Measurements from ENCODE around the gene SENP5. TPM values are rescaled to one million over a fixed set of nuclear protein-coding genes. Genes with fewer than 3 reads are reported as not detected.

Gene SENP5
- total RNA-seq, 6 experiments from 2014 or later: 13.0 to 21.9 (median 15.3) TPM

DNA sequence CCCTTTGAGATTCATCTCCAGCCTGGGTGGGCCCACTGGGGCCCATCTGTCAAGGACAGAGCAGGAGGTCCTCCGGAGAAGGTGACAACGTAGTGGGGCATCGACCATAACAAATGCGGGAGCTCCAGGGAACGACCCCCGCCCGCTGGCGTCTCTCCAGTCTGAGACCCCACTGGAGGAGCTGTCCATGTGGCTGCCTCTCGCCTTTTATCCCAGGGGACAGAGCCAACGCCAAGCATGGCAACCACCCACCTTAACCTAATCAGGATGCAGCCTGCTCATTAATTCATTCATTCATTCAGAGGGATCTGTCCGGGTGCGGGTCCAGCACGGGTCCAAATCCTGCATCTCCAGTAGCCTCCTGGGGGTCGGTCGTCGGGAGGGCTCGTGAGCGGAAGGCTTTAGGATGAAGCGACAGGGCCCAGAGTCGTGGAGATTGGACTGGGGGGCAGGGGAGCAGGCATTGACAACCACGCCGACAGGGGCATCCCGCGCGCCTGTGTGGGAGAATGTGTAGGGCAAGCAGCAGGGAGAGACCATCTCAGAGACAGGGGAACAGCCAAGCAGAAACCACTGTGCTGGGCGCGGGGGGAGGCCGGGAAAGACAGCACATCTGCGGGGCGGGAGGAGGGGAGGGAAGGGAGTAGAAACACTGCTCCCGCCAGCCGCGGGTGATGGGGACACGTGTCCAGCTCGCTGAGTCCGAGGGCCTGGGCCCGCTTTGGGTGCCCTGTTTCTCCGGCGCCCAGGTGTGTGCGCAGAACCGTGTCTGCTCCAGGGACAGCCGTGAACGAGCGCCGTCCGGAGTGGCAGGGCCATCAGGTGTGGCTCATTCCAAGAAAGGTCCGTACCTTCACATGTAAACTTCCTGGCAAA lies 99.0 kb downstream of the SENP5 start:
- no peaks in the 10 kb centered on the region for H3K9me3 ChIP-seq
- intact Hi-C loops (cut with DNase I): loop anchor here in 1 of 2 donors (10.0 kb wide), 1 partner anchor 122 kb away; no protein-coding TSS in a partner anchor
- no peak for TF ChIP-seq POLR2A (IDR thresholded peaks at IDR 0.05)
- TF ChIP-seq, protein P1, sequence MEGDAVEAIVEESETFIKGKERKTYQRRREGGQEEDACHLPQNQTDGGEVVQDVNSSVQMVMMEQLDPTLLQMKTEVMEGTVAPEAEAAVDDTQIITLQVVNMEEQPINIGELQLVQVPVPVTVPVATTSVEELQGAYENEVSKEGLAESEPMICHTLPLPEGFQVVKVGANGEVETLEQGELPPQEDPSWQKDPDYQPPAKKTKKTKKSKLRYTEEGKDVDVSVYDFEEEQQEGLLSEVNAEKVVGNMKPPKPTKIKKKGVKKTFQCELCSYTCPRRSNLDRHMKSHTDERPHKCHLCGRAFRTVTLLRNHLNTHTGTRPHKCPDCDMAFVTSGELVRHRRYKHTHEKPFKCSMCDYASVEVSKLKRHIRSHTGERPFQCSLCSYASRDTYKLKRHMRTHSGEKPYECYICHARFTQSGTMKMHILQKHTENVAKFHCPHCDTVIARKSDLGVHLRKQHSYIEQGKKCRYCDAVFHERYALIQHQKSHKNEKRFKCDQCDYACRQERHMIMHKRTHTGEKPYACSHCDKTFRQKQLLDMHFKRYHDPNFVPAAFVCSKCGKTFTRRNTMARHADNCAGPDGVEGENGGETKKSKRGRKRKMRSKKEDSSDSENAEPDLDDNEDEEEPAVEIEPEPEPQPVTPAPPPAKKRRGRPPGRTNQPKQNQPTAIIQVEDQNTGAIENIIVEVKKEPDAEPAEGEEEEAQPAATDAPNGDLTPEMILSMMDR (IDR thresholded peaks at IDR 0.05): no peak
- ATAC-seq (no peak), DNase-seq (no peak)
- no peaks in the 10 kb centered on the region for H3K27me3 ChIP-seq
- peaks cover 0 to 6% (median 0%) of the 10 kb centered on the region in 4 donors for H3K4me1 ChIP-seq
- H3K27ac ChIP-seq: no peak overlapping the region
- 90% methylated on average over 23 of the region's 47 CpGs for WGBS (ENCODE audit: insufficient coverage, low coverage, low lambda C conversion rate, missing lambda C conversion rate)
- no peak overlapping the region for H3K4me3 ChIP-seq
- H3K36me3 ChIP-seq: no peaks in the 10 kb centered on the region

DNA sequence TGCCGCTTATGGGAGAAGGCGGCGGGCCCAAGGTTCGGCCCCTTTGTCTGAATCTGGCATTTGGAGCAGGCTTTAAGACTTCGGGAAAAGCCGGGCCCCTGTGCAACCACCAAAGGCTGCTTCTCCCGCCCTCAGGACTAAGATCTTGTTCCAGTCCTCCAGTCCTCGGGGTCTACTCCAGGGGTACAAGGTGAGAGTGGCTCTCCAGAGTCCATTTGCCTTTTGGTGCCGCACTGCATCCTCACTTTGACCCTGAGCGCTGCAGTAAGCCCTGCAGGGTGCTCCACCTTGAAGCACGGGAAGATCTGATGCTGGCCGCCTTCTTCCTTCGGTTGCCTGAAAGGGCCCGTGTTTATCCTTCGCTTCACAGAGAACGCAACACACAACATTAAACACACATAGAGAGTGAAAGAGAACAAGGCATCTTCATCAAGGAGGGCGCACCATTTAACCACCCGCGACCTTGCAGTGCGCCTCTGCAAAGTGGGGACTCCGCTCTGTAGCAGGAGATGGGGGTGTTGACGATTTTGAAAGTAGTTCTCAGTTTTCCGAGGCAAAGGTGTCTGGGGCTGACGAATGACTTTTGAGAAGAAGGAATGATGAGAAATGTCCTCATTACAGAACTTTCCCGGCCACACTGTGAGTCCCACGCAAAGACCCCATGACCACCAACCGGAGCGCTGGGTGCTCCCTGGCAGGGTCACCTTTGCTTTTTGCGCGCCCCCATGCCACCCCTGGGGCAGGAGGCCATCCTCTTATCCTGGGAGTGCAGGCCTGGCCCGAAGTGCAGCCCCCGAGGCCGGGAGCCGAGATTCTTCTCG lies 99.9 kb downstream of the SENP5 start:
- intact Hi-C loops (cut with DNase I): loop anchor here in 1 of 2 donors (10.0 kb wide), 1 partner anchor 123 kb away; no protein-coding TSS in a partner anchor
- no peak for ATAC-seq
- TF ChIP-seq, protein P1 (IDR thresholded peaks at IDR 0.05): no peak
- no peak for TF ChIP-seq POLR2A (IDR thresholded peaks at IDR 0.05)
- 85% methylated on average over 12 of the region's 35 CpGs for WGBS (ENCODE audit: insufficient coverage, low coverage, low lambda C conversion rate, missing lambda C conversion rate)
- Histone ChIP-seq H3K27ac (no peak overlapping the region), H3K4me3 (peak overlapping the region; percentile 70 to 90 (median 79)), H3K4me1 (peaks cover 0 to 6% (median 0%) of the 10 kb centered on the region in 4 donors), H3K27me3 (no peaks in the 10 kb centered on the region), H3K36me3 (no peaks in the 10 kb centered on the region), H3K9me3 (no peaks in the 10 kb centered on the region)
- no peak for DNase-seq

DNA sequence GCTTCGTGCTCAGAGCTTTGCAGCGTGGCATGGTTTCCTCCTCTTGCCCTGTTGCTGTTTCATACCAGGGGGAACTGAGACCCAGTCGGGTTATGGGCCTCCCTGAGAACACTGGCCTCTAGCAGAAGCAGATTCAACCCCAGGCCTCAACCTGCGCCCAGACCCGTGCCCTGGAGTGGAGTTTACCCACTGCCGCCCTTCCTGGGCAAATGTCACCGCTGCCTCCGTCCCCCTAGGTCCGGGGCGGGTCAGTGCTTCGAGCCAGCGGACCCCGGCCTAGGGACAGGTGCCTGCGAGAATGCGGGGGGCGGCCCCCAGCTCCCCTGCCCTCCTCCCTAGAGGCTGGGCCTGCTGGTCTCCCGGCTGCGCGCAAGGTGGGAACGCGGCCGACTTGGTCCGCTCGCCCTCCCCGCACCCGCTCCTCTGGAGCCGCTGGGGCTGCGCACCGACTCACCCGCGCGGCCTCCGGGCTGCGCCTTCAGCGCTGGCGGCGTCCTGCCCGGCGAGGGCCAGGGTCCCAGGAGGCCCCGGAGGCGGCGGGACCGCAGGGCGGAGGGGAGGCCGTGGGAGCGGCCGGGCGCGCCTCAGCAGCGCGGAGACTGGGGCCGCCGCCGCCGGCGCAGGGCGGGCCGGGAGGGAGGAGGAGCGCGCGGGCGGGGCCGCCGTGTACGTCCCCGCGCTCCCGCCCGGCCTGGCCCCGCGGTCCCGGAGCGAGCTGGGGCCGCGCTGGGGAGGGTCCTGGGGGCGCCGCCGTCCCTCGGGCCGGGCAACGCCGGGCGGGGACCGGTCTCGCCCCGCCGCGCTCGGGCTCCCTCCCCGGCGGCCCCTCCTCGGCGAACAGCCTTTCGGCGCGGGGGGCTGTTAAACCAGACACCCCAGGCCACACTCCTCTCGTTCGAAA lies 100.8 kb downstream of the SENP5 start, which contains the start of gene PIGZ:
Gene PIGZ (minus strand): TSS at position 601 of the 901 bp plus-strand sequence. CDS start 16,802 bp downstream, outside the sequence.
- H3K4me3 ChIP-seq: peak within 1 kb of the TSS; percentile 70 to 90 (median 79)
- intact Hi-C loops (cut with DNase I): loop anchor here in 1 of 2 donors (10.0 kb wide), 1 partner anchor 124 kb away; no protein-coding TSS in a partner anchor
- no peaks in the 10 kb centered on the region for H3K36me3 ChIP-seq
- H3K9me3 ChIP-seq: no peaks in the 10 kb centered on the region
- peak; percentile 77 to 85 (median 83) for ATAC-seq
- no peaks in the 10 kb centered on the region for H3K27me3 ChIP-seq
- DNase-seq: peak in 1 of 3 donors; percentile 53
- no CpG with 5 or more reads among the region's 98 CpGs for WGBS (ENCODE audit: insufficient coverage, low coverage, low lambda C conversion rate, missing lambda C conversion rate)
- H3K4me1 ChIP-seq: peaks cover 0 to 6% (median 0%) of the 10 kb centered on the region in 4 donors
- peak within 1 kb of the TSS in 2 of 3 donors; percentile 22 to 67 for H3K27ac ChIP-seq
- peak; percentile 38 for TF ChIP-seq POLR2A (IDR thresholded peaks at IDR 0.05)
- TF ChIP-seq, protein P1 (IDR thresholded peaks at IDR 0.05): no peak

Measured in right lobe of liver (tissue), 6 donors.